Kasumi-1 (cell line): ENCODE measurements around the gene TAF4.
"Not testable (repeated sequence)": the region's sequence is repeated elsewhere in the genome, so short reads cannot be mapped to it uniquely, and the experiment has no call there.

Source experiments
- DNase-seq, 2 experiments: peaks; one replicate each; lab custom pipeline; 2025; lab: John Stamatoyannopoulos, UW

TAF4 gene

GRCh38 chr20:62058941-62059340 lies 6.7 kb downstream of the TAF4 start:
- DNase-seq: no peak

DNA sequence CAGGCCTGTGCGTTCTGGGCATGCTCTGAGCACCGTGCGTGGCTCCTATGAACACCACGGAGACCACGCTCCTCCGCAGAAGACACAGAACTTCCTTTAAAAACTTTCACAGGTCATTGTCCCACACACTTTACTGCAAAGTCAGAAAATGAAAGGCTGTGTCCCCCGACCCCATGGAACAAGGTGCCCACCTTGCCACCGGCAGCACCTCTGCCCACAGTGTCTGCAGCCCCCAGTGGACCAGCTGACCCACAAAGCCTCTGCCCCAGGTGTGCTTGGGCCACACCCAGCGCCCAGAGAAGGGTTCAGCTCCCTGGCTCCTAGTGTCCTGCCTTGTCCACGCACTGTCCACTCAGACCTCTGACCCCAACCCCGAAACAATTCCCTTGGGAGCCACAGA lies 8.7 kb downstream of the TAF4 start:
- no peak for DNase-seq

GRCh38 chr20:62056377-62056776 lies 9.3 kb downstream of the TAF4 start:
- DNase-seq: no peak

- DNase-seq: not testable (repeated sequence)
Measured at GRCh38 chr20:62055862-62056115, 9.9 kb downstream of the TAF4 start.

- no peak for DNase-seq
Measured at GRCh38 chr20:62055106-62055861, 10.4 kb downstream of the TAF4 start.

- no peak for DNase-seq
Measured at GRCh38 chr20:62054451-62054953, 11.2 kb downstream of the TAF4 start.

DNA sequence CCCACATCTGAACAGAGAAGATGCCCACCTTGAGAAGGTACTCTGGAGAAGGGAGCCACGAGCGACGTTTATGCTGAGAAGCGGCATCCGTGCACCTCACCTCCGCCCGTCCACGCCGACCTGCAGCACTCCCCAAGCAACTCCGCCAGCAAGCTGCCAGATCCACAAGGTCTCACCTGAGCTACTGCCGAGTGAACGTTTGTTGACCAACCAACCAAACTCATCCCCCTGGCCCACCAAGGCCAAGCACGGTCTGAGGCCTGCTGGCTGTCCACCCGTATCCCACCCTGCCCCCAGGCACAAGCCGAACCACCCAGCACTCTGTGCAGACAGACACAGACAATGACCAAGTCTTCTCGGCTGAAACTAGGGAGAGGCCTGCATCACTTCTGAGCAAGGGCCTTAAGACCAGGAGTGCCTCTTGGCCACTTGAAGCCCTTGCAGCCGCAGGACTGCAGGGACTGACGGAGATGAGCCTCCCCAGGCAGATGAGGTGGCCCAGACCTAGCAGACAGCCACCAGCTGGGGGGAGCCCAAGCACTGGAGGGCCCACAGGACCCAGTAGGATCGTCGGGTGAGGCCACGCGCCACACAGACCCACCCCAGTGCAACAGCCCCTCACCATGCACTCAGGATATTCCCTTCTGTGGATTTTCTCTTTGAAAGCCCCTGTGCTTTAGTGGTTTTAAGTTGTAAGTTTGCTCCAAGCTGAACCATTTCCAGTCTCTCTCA lies 12.1 kb downstream of the TAF4 start:
- no peak for DNase-seq

GRCh38 chr20:62052842-62053464 lies 12.7 kb downstream of the TAF4 start:
- DNase-seq: no peak

- DNase-seq: no peak
Measured at GRCh38 chr20:62052336-62052841, 13.3 kb downstream of the TAF4 start.

DNA sequence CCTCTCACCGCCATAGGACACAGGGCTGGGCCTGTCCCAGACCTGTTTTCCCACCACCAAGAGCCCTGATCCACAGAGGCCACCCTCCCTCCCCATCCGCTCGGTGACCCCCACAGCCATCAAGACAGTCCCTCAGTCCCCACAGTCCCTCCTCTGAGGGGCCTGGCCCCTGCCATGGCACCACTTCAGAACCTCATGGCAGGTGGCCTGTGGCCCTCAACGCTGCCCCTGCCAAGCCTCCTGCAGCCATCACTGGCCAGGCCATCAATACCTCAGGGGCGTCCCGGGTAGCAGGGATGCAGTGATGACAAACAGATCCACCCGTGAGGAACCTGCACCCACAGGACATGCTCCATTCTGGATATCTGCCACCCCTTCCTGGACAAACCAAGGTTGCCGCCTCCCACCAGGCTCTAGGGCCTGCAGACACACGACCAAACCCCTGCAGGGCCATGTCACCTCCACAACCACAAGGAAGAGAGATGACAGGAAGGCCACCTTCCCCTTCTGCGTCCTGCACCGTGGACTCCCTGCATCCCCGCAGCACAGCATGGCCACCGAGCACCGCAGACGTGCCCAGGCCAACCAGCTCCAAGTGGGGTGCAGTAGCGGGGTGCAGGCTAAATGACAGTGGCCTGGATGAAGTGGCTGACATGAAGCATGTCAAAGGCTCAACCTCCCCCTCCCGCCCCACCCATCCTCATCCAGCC lies 14.0 kb downstream of the TAF4 start:
- DNase-seq: no peak

GRCh38 chr20:62051144-62051543 lies 14.5 kb downstream of the TAF4 start:
- no peak for DNase-seq

DNA sequence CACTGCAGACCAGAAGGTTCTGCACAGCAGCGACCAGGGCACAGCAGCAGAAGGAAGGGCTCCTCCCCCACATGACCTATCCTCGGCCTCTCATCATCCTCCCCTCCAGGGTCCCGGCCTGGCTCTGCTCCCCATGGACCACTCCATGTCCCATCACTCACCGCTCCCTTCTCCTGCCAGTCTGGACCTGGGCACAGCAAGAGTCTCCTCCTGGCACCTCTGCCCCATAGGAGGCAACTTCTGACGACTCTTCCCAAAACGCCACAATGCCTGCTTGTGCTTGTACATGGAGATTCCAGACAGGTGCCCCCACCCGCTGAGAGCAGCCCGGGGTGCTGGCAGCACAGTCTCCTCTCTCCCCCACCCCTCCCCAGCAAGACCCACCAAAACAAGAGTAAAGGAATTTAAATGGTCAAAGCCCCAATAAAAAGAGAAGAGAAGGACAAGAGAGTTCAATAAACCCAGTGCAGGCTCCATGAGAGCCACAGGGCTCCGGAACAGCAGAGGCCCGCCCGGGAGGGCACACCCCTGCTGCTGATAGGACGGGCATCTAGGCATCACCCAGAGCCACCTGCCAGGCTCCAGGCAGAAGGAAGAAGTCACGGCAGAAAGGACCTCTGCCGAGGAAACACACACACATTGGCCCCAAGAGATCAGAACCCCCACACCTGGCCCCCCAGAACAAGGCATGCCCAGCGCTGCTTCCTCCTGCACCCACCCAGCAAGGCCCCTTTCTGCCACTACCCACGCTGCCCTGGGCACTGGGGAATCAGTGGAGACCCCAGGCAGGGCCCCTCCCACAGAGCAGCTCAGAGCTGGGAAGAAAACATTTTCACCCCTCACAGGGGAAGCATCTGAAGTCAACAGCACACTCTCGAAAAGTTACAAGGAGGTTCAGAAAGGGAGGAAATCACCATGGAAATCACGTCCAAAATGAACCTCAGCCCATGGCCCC lies 15.2 kb downstream of the TAF4 start:
- no peak for DNase-seq

DNA sequence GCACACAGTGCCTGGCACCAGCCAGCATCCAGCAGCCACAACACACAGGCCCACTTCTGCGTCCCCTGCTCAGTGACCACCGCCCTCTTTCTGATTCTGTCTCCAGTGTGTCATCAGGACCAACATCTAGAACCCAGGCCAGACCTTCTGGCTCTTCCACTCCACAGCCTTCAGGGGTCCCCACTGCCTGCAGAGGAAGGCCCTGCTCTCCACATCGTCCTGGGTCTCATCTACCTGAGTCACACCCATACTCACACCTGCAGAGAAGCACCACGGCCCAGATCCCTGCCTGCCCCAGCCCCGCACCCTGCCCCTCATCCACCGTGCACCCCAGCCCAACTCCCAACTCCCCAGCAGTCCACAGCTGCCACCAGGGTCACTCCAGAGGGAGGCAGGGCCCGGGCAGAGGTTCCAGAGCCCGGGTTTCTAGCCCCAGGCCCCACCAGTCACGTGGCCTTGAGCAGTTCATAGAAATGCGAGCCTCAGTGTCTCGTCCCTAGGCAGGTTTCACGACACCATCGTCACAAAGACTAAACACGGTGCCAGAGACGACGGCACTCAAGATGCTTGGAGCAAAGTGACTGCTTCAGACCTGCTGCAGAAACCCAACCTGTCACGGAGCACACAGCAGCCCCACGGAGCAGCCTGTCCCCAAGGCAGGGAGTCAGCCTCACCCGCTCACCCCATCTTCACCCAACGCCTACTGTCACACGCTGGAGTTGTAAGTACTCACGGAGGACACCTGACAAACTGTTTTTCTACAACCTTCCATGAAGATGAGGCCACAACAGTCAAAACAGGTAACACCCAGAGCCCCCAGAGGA lies 16.1 kb downstream of the TAF4 start:
- DNase-seq: no peak

GRCh38 chr20:62048821-62049291 lies 16.8 kb downstream of the TAF4 start:
- no peak for DNase-seq

GRCh38 chr20:62048346-62048761 lies 17.3 kb downstream of the TAF4 start:
- no peak for DNase-seq

- no peak for DNase-seq
Measured at GRCh38 chr20:62047666-62048345, 17.9 kb downstream of the TAF4 start.

- DNase-seq: no peak
Measured at GRCh38 chr20:62046431-62046830, 19.2 kb downstream of the TAF4 start.

- DNase-seq: peak in 1 of 2 experiments; percentile 8
Measured at GRCh38 chr20:62045529-62046285, 20.0 kb downstream of the TAF4 start.

DNA sequence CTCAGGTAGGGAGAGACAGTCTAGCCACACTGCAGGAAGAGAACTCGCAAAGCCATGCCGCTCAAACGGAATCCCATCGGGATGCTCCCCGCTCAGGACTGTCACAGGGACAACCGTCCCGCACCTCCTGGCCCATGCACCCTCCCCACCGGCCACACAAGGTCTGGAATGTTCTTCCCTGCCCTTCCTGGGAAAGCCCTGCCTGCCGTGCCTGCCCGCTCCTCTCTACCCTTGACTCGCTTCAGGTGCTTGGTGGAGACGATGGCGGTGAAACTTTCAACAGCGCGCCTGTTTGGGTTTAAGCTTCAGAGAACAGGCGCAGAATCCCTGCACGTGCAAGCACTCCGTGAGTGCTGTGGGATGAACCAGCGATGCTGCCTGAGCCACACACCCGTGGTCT lies 20.6 kb downstream of the TAF4 start:
- no peak for DNase-seq
